Measurements from ENCODE around the gene PBX3. TPM values are rescaled to one million over a fixed set of nuclear protein-coding genes. Genes with fewer than 3 reads are reported as not detected.

Gene PBX3
- polyA plus RNA-seq, 1 donor (not counting 4 experiments of a cell fraction or from before 2014, with no cell fraction given) = 26.3 TPM

- Histone ChIP-seq H3K27ac (ENCODE audit: control insufficient read depth, insufficient read depth, low read length) (no peak overlapping the region), H3K4me1 (ENCODE audit: control insufficient read depth, extremely low read depth, insufficient read depth, low read length) (peaks cover 40% of the 10 kb centered on the region), H3K4me2 (ENCODE audit: control insufficient read depth, extremely low read depth, insufficient read depth, low read depth, low read length) (peak overlapping the region; percentile 29), H3K79me2 (ENCODE audit: control insufficient read depth, insufficient read depth, low read length) (no peaks in the 10 kb centered on the region), H3K9me3 (ENCODE audit: control insufficient read depth, low read depth, low read length) (no peaks in the 10 kb centered on the region), H2AFZ (ENCODE audit: control insufficient read depth, low read length) (peak overlapping the region; percentile 36), H3K9me1 (ENCODE audit: control insufficient read depth, extremely low read depth, insufficient read depth, low read length) (peaks cover 2% of the 10 kb centered on the region), H3K4me3 (ENCODE audit: control insufficient read depth in 2 of 3, extremely low read depth in 1 of 3, insufficient read depth in 2 of 3, low read depth in 1 of 3, low read length in 3 of 3) (peak overlapping the region in 1 of 3 experiments; percentile 18), H4K20me1 (ENCODE audit: control insufficient read depth, extremely low read depth, insufficient read depth, low read length) (no peaks in the 10 kb centered on the region), H3K36me3 (ENCODE audit: control insufficient read depth in 2 of 2, extremely low read depth in 1 of 2, insufficient read depth in 2 of 2, low read length in 2 of 2) (peaks cover 0 to 3% of the 10 kb centered on the region in 2 experiments), H3K27me3 (ENCODE audit: control insufficient read depth, extremely low read depth, insufficient read depth, low read length) (no peaks in the 10 kb centered on the region), H3K9ac (ENCODE audit: control insufficient read depth, extremely low read depth, insufficient read depth, low read length) (no peak overlapping the region)
- DNase-seq (ENCODE audit: low read depth, low spot score) = no peak
- peak; percentile 49 for FAIRE-seq
- no peak for TF ChIP-seq EZH2 (IDR thresholded peaks at IDR 0.05; ENCODE audit: low read length)
- no peak for TF ChIP-seq CTCF (optimal IDR thresholded peaks at IDR 0.05 in 1 of 3, IDR thresholded peaks at IDR 0.05 in 1 of 3, conservative IDR thresholded peaks at IDR 0.05 in 1 of 3; ENCODE audit: extremely low read depth in 1 of 3, insufficient read depth in 2 of 3, low read length in 3 of 3)
- dilution Hi-C loops (cut with MboI; ENCODE audit: extremely low pct_ligation_motif_present, low sequenced_read_pairs) = no loop called here
Observed at GRCh38 chr9:125970340-125970739, 223.2 kb downstream of the PBX3 start.

GRCh38 chr9:125971050-125971449 is 223.9 kb downstream of the PBX3 start:
- Histone ChIP-seq H3K4me2 (ENCODE audit: control insufficient read depth, extremely low read depth, insufficient read depth, low read depth, low read length) (no peak overlapping the region), H3K4me1 (ENCODE audit: control insufficient read depth, extremely low read depth, insufficient read depth, low read length) (peaks cover 38% of the 10 kb centered on the region), H3K36me3 (ENCODE audit: control insufficient read depth in 2 of 2, extremely low read depth in 1 of 2, insufficient read depth in 2 of 2, low read length in 2 of 2) (peaks cover 0 to 3% of the 10 kb centered on the region in 2 experiments), H3K4me3 (ENCODE audit: control insufficient read depth in 2 of 3, extremely low read depth in 1 of 3, insufficient read depth in 2 of 3, low read depth in 1 of 3, low read length in 3 of 3) (no peak overlapping the region), H3K27ac (ENCODE audit: control insufficient read depth, insufficient read depth, low read length) (no peak overlapping the region), H4K20me1 (ENCODE audit: control insufficient read depth, extremely low read depth, insufficient read depth, low read length) (no peaks in the 10 kb centered on the region), H3K27me3 (ENCODE audit: control insufficient read depth, extremely low read depth, insufficient read depth, low read length) (no peaks in the 10 kb centered on the region), H3K9ac (ENCODE audit: control insufficient read depth, extremely low read depth, insufficient read depth, low read length) (no peak overlapping the region), H3K79me2 (ENCODE audit: control insufficient read depth, insufficient read depth, low read length) (no peaks in the 10 kb centered on the region), H3K9me3 (ENCODE audit: control insufficient read depth, low read depth, low read length) (no peaks in the 10 kb centered on the region), H2AFZ (ENCODE audit: control insufficient read depth, low read length) (no peak overlapping the region), H3K9me1 (ENCODE audit: control insufficient read depth, extremely low read depth, insufficient read depth, low read length) (peaks cover 2% of the 10 kb centered on the region)
- TF ChIP-seq CTCF (optimal IDR thresholded peaks at IDR 0.05 in 1 of 3, IDR thresholded peaks at IDR 0.05 in 1 of 3, conservative IDR thresholded peaks at IDR 0.05 in 1 of 3; ENCODE audit: extremely low read depth in 1 of 3, insufficient read depth in 2 of 3, low read length in 3 of 3) (no peak), EZH2 (IDR thresholded peaks at IDR 0.05; ENCODE audit: low read length) (no peak)
- dilution Hi-C loops (cut with MboI; ENCODE audit: extremely low pct_ligation_motif_present, low sequenced_read_pairs) = no loop called here
- FAIRE-seq (peak; percentile 34), DNase-seq (ENCODE audit: low read depth, low spot score) (no peak)
